ENCODE measurements around the gene CUTA.

DNA sequence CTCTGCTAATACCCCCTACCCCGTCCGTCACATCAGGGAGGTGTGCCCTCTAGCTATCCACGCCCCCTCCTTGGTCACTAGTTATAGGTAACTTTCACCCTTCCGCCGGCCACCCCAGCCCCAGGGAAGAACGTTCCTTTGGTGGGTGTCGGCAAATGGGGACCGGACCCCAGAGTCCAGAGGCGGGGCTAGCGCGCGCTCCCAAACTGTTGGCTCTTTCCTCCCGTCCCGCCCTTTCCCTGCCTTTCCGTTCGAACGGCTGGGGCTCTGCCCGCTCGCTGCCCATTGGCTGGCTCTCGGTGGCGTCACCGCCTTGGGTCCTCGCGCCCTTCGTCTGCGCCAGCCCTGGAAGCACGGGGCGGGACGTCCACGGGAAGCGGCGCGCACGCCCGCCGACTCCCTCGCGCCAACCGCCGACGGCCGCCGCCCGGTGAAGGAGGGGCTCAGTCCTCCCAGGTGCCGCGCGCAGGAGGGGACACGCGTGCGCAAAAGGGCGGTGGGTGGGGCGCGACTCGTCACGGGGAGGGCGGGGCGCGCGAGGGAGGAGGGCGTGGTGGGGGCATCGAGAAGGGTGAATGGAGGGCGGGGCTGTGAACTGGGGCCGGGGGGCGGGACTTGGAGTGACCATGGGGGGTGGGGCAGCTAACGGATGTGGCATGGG is 7.7 kb downstream of the CUTA start:
- TF ChIP-seq, protein P1, sequence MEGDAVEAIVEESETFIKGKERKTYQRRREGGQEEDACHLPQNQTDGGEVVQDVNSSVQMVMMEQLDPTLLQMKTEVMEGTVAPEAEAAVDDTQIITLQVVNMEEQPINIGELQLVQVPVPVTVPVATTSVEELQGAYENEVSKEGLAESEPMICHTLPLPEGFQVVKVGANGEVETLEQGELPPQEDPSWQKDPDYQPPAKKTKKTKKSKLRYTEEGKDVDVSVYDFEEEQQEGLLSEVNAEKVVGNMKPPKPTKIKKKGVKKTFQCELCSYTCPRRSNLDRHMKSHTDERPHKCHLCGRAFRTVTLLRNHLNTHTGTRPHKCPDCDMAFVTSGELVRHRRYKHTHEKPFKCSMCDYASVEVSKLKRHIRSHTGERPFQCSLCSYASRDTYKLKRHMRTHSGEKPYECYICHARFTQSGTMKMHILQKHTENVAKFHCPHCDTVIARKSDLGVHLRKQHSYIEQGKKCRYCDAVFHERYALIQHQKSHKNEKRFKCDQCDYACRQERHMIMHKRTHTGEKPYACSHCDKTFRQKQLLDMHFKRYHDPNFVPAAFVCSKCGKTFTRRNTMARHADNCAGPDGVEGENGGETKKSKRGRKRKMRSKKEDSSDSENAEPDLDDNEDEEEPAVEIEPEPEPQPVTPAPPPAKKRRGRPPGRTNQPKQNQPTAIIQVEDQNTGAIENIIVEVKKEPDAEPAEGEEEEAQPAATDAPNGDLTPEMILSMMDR (IDR thresholded peaks at IDR 0.05 in 2 of 3, conservative IDR thresholded peaks at IDR 0.05 in 1 of 3; ENCODE audit: borderline replicate concordance in 1 of 3, insufficient read depth in 1 of 3, low read depth in 2 of 3, low read length in 2 of 3) = no peak
- TF ChIP-seq SIN3A (IDR thresholded peaks at IDR 0.05; ENCODE audit: low read depth) = no peak
- TF ChIP-seq POLR2A (IDR thresholded peaks at IDR 0.05; ENCODE audit: borderline replicate concordance, extremely low read depth, insufficient read depth, insufficient read length) = no peak
- TF ChIP-seq FOSL1 (IDR thresholded peaks at IDR 0.05; ENCODE audit: low read depth) = no peak
- TF ChIP-seq, protein P2, sequence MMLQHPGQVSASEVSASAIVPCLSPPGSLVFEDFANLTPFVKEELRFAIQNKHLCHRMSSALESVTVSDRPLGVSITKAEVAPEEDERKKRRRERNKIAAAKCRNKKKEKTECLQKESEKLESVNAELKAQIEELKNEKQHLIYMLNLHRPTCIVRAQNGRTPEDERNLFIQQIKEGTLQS (IDR thresholded peaks at IDR 0.05) = no peak
- no peak for TF ChIP-seq CBX3 (IDR thresholded peaks at IDR 0.05; ENCODE audit: low read depth)
- TF ChIP-seq, protein P3, sequence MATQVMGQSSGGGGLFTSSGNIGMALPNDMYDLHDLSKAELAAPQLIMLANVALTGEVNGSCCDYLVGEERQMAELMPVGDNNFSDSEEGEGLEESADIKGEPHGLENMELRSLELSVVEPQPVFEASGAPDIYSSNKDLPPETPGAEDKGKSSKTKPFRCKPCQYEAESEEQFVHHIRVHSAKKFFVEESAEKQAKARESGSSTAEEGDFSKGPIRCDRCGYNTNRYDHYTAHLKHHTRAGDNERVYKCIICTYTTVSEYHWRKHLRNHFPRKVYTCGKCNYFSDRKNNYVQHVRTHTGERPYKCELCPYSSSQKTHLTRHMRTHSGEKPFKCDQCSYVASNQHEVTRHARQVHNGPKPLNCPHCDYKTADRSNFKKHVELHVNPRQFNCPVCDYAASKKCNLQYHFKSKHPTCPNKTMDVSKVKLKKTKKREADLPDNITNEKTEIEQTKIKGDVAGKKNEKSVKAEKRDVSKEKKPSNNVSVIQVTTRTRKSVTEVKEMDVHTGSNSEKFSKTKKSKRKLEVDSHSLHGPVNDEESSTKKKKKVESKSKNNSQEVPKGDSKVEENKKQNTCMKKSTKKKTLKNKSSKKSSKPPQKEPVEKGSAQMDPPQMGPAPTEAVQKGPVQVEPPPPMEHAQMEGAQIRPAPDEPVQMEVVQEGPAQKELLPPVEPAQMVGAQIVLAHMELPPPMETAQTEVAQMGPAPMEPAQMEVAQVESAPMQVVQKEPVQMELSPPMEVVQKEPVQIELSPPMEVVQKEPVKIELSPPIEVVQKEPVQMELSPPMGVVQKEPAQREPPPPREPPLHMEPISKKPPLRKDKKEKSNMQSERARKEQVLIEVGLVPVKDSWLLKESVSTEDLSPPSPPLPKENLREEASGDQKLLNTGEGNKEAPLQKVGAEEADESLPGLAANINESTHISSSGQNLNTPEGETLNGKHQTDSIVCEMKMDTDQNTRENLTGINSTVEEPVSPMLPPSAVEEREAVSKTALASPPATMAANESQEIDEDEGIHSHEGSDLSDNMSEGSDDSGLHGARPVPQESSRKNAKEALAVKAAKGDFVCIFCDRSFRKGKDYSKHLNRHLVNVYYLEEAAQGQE (IDR thresholded peaks at IDR 0.05; ENCODE audit: low read depth) = no peak
- TF ChIP-seq ZFX (IDR thresholded peaks at IDR 0.05) = no peak
